Activated CD4-positive, alpha-beta memory T cell treated with anti-CD3 and anti-CD28 coated beads, Interleukin-2, amount 10 ng/mL, durations not matched to agents 7 days and 5 days (primary cell): ENCODE measurements around the gene ZNRF2. TPM values are rescaled to one million over a fixed set of nuclear protein-coding genes. Genes with fewer than 3 reads are reported as not detected.

ENCODE experiments used
- CTCF ChIA-PET: fragments of 350-600 bp; sonication (Branson Sonifier 250); formaldehyde crosslinking; loops from one replicate; lab custom pipeline; 2021; ENCODE audit warnings: antibody characterized with exemption, inconsistent platforms; lab: Charles Lee
- POLR2A ChIA-PET: fragments of 350-600 bp; sonication (Branson Sonifier 250); formaldehyde crosslinking; loops from one replicate; lab custom pipeline; 2021; ENCODE audit warnings: antibody characterized with exemption; lab: Charles Lee
- DNase-seq: peaks from one replicate; pipeline ENCODE4 v3.0.0-alpha.2; 2020
- H3K27ac Mint-ChIP-seq: one replicate; pipeline ENCODE4 v1.8.0; 2021; ENCODE audit warnings: mild to moderate bottlenecking, mixed read lengths
- H3K27me3 Mint-ChIP-seq: one replicate; pipeline ENCODE4 v1.8.0; 2021; ENCODE audit warnings: mixed read lengths
- H3K36me3 Mint-ChIP-seq: one replicate; pipeline ENCODE4 v1.8.0; 2021; ENCODE audit warnings: low read depth, mixed read lengths
- H3K4me1 Mint-ChIP-seq: one replicate; pipeline ENCODE4 v1.8.0; 2021; ENCODE audit warnings: mixed read lengths
- H3K4me3 Mint-ChIP-seq: one replicate; pipeline ENCODE4 v1.8.0; 2021; ENCODE audit warnings: mild to moderate bottlenecking, mixed read lengths
- H3K9me3 Mint-ChIP-seq: one replicate; pipeline ENCODE4 v1.8.0; 2021; ENCODE audit warnings: mixed read lengths
- total RNA-seq, 2 experiments: library from RNA; stranded (reverse); gene quantifications; one replicate each; pipeline ENCODE4 v1.2.3, GENCODE V29; 2021

Gene ZNRF2
- total RNA-seq, 2 experiments from 2014 or later: 17.9 to 18.5 TPM

DNA sequence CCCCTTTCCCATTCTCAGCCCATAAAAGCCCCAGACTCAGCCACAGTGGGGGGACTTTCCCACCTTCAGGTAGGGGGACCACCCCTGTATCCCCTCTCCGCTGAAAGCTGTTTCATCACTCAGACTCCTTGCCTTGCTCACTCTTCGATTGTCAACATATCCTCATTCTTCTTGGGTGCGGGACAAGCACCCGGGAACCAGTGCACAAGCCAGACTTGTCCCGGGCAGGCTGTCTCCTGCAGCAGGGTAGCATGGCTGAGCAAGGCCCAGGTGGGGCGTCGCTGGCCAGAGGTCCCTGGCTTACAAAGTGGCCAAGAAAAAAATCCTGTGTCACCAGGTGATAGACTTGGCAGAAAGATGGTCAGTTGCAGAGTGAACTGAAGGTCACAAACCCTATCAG, 129.5 kb downstream of the ZNRF2 start:
- no peak overlapping the region for H3K27ac Mint-ChIP-seq
- no peak overlapping the region for H3K4me3 Mint-ChIP-seq
- no peak for DNase-seq
- H3K36me3 Mint-ChIP-seq: no peaks in the 10 kb centered on the region
- no peaks in the 10 kb centered on the region for H3K27me3 Mint-ChIP-seq
- H3K4me1 Mint-ChIP-seq: no peaks in the 10 kb centered on the region
- CTCF ChIA-PET: interaction anchor here (0.6 to 4.6 kb wide), 3 partner anchors 41 to 139 kb away, joined by 3 to 28 read pairs (median 3); no protein-coding TSS in a partner anchor
- POLR2A ChIA-PET: no interaction called here
- peaks cover 8% of the 10 kb centered on the region for H3K9me3 Mint-ChIP-seq

Other genes starting within 250 kb of the ZNRF2 start
- 1 to 10 TPM; 2.3 to 2.7 TPM for gene MTURN, start 149.6 kb upstream of the ZNRF2 start, total RNA-seq
- 10 to 100 TPM; 19.6 to 22.6 TPM for gene NOD1, start 194.2 kb downstream of the ZNRF2 start, total RNA-seq
- gene GGCT, start 220.2 kb downstream of the ZNRF2 start, total RNA-seq: 10 to 100 TPM; 34.2 to 37.7 TPM